Neural progenitor cell (in vitro differentiated cells): Measurements from ENCODE around the gene KLHL29.

Experiments used
- CTCF ChIP-seq: fragments of 200-600 bp; sonication (generic); IDR thresholded peaks from 2 replicates; pipeline ENCODE4 v1.5.1; 2017; ENCODE audit warnings: antibody characterized with exemption, mild to moderate bottlenecking
- EZH2 ChIP-seq: fragments of 200-600 bp; sonication (generic); IDR thresholded peaks from 2 replicates; pipeline ENCODE4 v1.6.1; 2017; ENCODE audit warnings: antibody characterized with exemption, mild to moderate bottlenecking, moderate library complexity
- EZH2phosphoT487 ChIP-seq: fragments of 200-600 bp; sonication (generic); IDR thresholded peaks from 2 replicates; pipeline ENCODE4 v1.6.1; 2017; ENCODE audit warnings: antibody characterized with exemption

GRCh38 chr2:23564615-23564960 lies 179.6 kb downstream of the KLHL29 start:
- TF ChIP-seq CTCF (no peak), EZH2phosphoT487 (no peak), EZH2 (no peak)
